Muscle layer of colon (tissue), 2 donors: ENCODE measurements around the gene DIO2.

Source experiments
- H3K27ac ChIP-seq: one replicate; pipeline ENCODE4 v1.7.0; 2013; ENCODE audit warnings: low read depth, mild to moderate bottlenecking, low read length, moderate library complexity
- H3K27me3 ChIP-seq, 2 donors: one replicate each; pipeline ENCODE4 v1.7.0; 2013; ENCODE audit warnings: low read length in 2 of 2, mild to moderate bottlenecking in 2 of 2; ENCODE audit not compliant: insufficient read depth in 2 of 2, control insufficient read depth in 1 of 2
- H3K36me3 ChIP-seq: one replicate; pipeline ENCODE4 v1.7.0; 2013; ENCODE audit warnings: mild to moderate bottlenecking, low read length; ENCODE audit not compliant: insufficient read depth
- H3K4me1 ChIP-seq: one replicate; pipeline ENCODE4 v1.7.0; 2013; ENCODE audit warnings: mild to moderate bottlenecking, low read length; ENCODE audit not compliant: insufficient read depth
- H3K4me3 ChIP-seq, 2 donors: one replicate each; pipeline ENCODE4 v1.7.0; 2013; ENCODE audit warnings: low read length in 2 of 2, low read depth in 1 of 2, mild to moderate bottlenecking in 1 of 2, moderate library complexity in 1 of 2
- H3K9ac ChIP-seq: one replicate; pipeline ENCODE4 v1.7.0; 2013; ENCODE audit warnings: low read length
- H3K9me3 ChIP-seq: one replicate; pipeline ENCODE4 v1.7.0; 2013; ENCODE audit warnings: mild to moderate bottlenecking, low read length
- donor health status: abdominal sarcoma.
- donor health status: Adenocarcinoma of cecum.

DIO2 gene

GRCh38 chr14:80211153-80212022 is at the start of gene DIO2:
DIO2 (minus strand) TSS chr14:80211504; CDS start chr14:80211472, 32 bp downstream.
- Histone ChIP-seq H3K27ac (no peak within 1 kb of the TSS), H3K4me3 (peak within 1 kb of the TSS in 1 of 2 donors; percentile 20), H3K9ac (no peak within 1 kb of the TSS), H3K9me3 (no peaks in the 10 kb centered on the region), H3K36me3 (no peaks in the 10 kb centered on the region), H3K4me1 (no peaks in the 10 kb centered on the region), H3K27me3 (no peaks in the 10 kb centered on the region)

- H3K9ac ChIP-seq, result no peak overlapping the region
- H3K36me3 ChIP-seq, result no peaks in the 10 kb centered on the region
- H3K27ac ChIP-seq, result no peak overlapping the region
- no peaks in the 10 kb centered on the region for H3K4me1 ChIP-seq
- no peak overlapping the region for H3K4me3 ChIP-seq
- no peaks in the 10 kb centered on the region for H3K9me3 ChIP-seq
- no peaks in the 10 kb centered on the region for H3K27me3 ChIP-seq
Measured at GRCh38 chr14:80260645-80261044, 49.3 kb upstream of the DIO2 start.

- Histone ChIP-seq H3K4me1 (no peaks in the 10 kb centered on the region), H3K27ac (no peak overlapping the region), H3K9ac (no peak overlapping the region), H3K36me3 (no peaks in the 10 kb centered on the region), H3K27me3 (no peaks in the 10 kb centered on the region), H3K9me3 (peaks cover 3% of the 10 kb centered on the region), H3K4me3 (no peak overlapping the region)
Measured at GRCh38 chr14:80239631-80240030, 28.3 kb upstream of the DIO2 start.

GRCh38 chr14:80237143-80237542 is 25.8 kb upstream of the DIO2 start:
- Histone ChIP-seq H3K9me3 (peaks cover 3% of the 10 kb centered on the region), H3K36me3 (no peaks in the 10 kb centered on the region), H3K9ac (no peak overlapping the region), H3K4me1 (no peaks in the 10 kb centered on the region), H3K27ac (no peak overlapping the region), H3K27me3 (no peaks in the 10 kb centered on the region), H3K4me3 (no peak overlapping the region)

- Histone ChIP-seq H3K4me1 (no peaks in the 10 kb centered on the region), H3K27ac (no peak overlapping the region), H3K27me3 (no peaks in the 10 kb centered on the region), H3K4me3 (no peak overlapping the region), H3K9ac (no peak overlapping the region), H3K36me3 (no peaks in the 10 kb centered on the region), H3K9me3 (peaks cover 3% of the 10 kb centered on the region)
Measured at GRCh38 chr14:80233470-80234089, 22.3 kb upstream of the DIO2 start.

GRCh38 chr14:80231702-80232101 is 20.4 kb upstream of the DIO2 start:
- H3K36me3 ChIP-seq, result no peaks in the 10 kb centered on the region
- no peak overlapping the region for H3K4me3 ChIP-seq
- H3K9me3 ChIP-seq, result no peaks in the 10 kb centered on the region
- no peaks in the 10 kb centered on the region for H3K4me1 ChIP-seq
- H3K27ac ChIP-seq, result no peak overlapping the region
- H3K9ac ChIP-seq, result no peak overlapping the region
- H3K27me3 ChIP-seq, result no peaks in the 10 kb centered on the region

- H3K27ac ChIP-seq, result no peak overlapping the region
- H3K27me3 ChIP-seq, result no peaks in the 10 kb centered on the region
- H3K9ac ChIP-seq, result no peak overlapping the region
- no peaks in the 10 kb centered on the region for H3K36me3 ChIP-seq
- no peaks in the 10 kb centered on the region for H3K9me3 ChIP-seq
- H3K4me1 ChIP-seq, result no peaks in the 10 kb centered on the region
- no peak overlapping the region for H3K4me3 ChIP-seq
Measured at GRCh38 chr14:80223696-80224465, 12.6 kb upstream of the DIO2 start.

- Histone ChIP-seq H3K27me3 (no peaks in the 10 kb centered on the region), H3K9ac (no peak overlapping the region), H3K36me3 (no peaks in the 10 kb centered on the region), H3K4me3 (no peak overlapping the region), H3K27ac (no peak overlapping the region), H3K9me3 (no peaks in the 10 kb centered on the region), H3K4me1 (no peaks in the 10 kb centered on the region)
Measured at GRCh38 chr14:80216818-80217217, 5.5 kb upstream of the DIO2 start.

GRCh38 chr14:80215756-80216581 is 4.7 kb upstream of the DIO2 start:
- H3K27me3 ChIP-seq, result no peaks in the 10 kb centered on the region
- no peak overlapping the region for H3K27ac ChIP-seq
- H3K4me1 ChIP-seq, result no peaks in the 10 kb centered on the region
- no peak overlapping the region for H3K9ac ChIP-seq
- H3K4me3 ChIP-seq, result no peak overlapping the region
- H3K36me3 ChIP-seq, result no peaks in the 10 kb centered on the region
- H3K9me3 ChIP-seq, result no peaks in the 10 kb centered on the region

GRCh38 chr14:80215081-80215480 is 3.8 kb upstream of the DIO2 start:
- no peak overlapping the region for H3K9ac ChIP-seq
- no peaks in the 10 kb centered on the region for H3K4me1 ChIP-seq
- no peaks in the 10 kb centered on the region for H3K27me3 ChIP-seq
- no peak overlapping the region for H3K27ac ChIP-seq
- no peak overlapping the region for H3K4me3 ChIP-seq
- no peaks in the 10 kb centered on the region for H3K36me3 ChIP-seq
- H3K9me3 ChIP-seq, result no peaks in the 10 kb centered on the region

GRCh38 chr14:80213602-80214001 is 2.3 kb upstream of the DIO2 start:
- Histone ChIP-seq H3K4me1 (no peaks in the 10 kb centered on the region), H3K4me3 (no peak overlapping the region), H3K36me3 (no peaks in the 10 kb centered on the region), H3K9ac (no peak overlapping the region), H3K27me3 (no peaks in the 10 kb centered on the region), H3K9me3 (no peaks in the 10 kb centered on the region), H3K27ac (no peak overlapping the region)
